K562 (cell line): ENCODE measurements around the gene GSTM5. TPM values are rescaled to one million over a fixed set of nuclear protein-coding genes. Genes with fewer than 3 reads are reported as not detected.

Source experiments
- ATAC-seq: fragments of 200-7000 bp; cut with Tn5 transposase; 3 replicates; pipeline ENCODE4 v1.9.1; 2020; ENCODE audit warnings: moderate library complexity
- BruUV-seq: library from RNA; stranded (reverse); fragments of 400-500 nt; replicated peaks from 2 replicates; lab custom pipeline; 2021; lab: Mats Ljungman, UMichigan
- CTCF ChIA-PET: fragments of 300-600 bp; formaldehyde crosslinking; extraction: SDS; loops from one replicate; lab custom pipeline; 2021; ENCODE audit warnings: low intra/inter-chr PET ratio; lab: Yijun Ruan, JAX
- POLR2A ChIA-PET: fragments of 300-600, 350-650 bp; sonication (Branson Sonifier 250); formaldehyde crosslinking; extraction: SDS; loops from one replicate; lab custom pipeline; 2021; ENCODE audit warnings: antibody characterized with exemption, inconsistent platforms; lab: Yijun Ruan, JAX
- DNase-seq, 4 experiments: peaks; one replicate each; pipeline versions ENCODE4 v3.0.0 to v3.0.0-alpha.2; 2011 to 2018; ENCODE audit warnings: low spot score in 3 of 4, mixed read lengths in 3 of 4; ENCODE audit errors: extremely low read depth in 1 of 4
- FAIRE-seq: peaks from 2 replicates; lab custom pipeline; 2011; peaks lifted over from hg19 to GRCh38; lab: Jason Lieb, UNC
- H2AFZ ChIP-seq: 2 replicates; pipeline ENCODE4 v1.6.0; 2011; ENCODE audit warnings: low read depth, low read length, control low read depth, inconsistent platforms
- H3K27ac ChIP-seq: fragments of 200-600 bp; 3 replicates; pipeline ENCODE4 v1.8.0; 2011; ENCODE audit warnings: low read depth, mild to moderate bottlenecking, control low read depth, inconsistent platforms, low read length, moderate library complexity, mixed read lengths; ENCODE audit errors: extremely low read depth
- H3K27me3 ChIP-seq, 2 experiments: fragments of 300-600 bp in 1 of 2; 2 replicates in 1 of 2; 3 replicates in 1 of 2; pipeline versions ENCODE4 v1.6.0 to v1.8.0; 2011; ENCODE audit warnings: inconsistent platforms in 2 of 2, low read length in 2 of 2, mild to moderate bottlenecking in 1 of 2, mixed read lengths in 1 of 2, moderate library complexity in 1 of 2; ENCODE audit not compliant: control insufficient read depth in 2 of 2, insufficient read depth in 2 of 2
- H3K36me3 ChIP-seq: fragments of 300-600 bp; 3 replicates; pipeline ENCODE4 v1.8.0; 2011; ENCODE audit warnings: mild to moderate bottlenecking, low read length, inconsistent platforms; ENCODE audit not compliant: control insufficient read depth, insufficient read depth
- H3K4me1 ChIP-seq, 2 experiments: fragments of 200-600 bp in 1 of 2; replicated peaks in 1 of 2; 2 replicates in 1 of 2; 3 replicates in 1 of 2; pipeline versions ENCODE4 v1.5.1 to v1.8.0; 2011; ENCODE audit warnings: inconsistent platforms in 2 of 2, low read length in 2 of 2, mild to moderate bottlenecking in 1 of 2, mixed read lengths in 1 of 2, moderate library complexity in 1 of 2; ENCODE audit not compliant: control insufficient read depth in 2 of 2, insufficient read depth in 2 of 2
- H3K4me2 ChIP-seq: 2 replicates; pipeline ENCODE4 v1.6.1; 2011; ENCODE audit warnings: low read length, control low read depth, inconsistent platforms, mixed read lengths; ENCODE audit not compliant: insufficient read depth
- H3K4me3 ChIP-seq: fragments of 200-600 bp; sonication (generic), shearing (Covaris generic); 2 replicates; pipeline ENCODE4 v1.5.1; 2016; ENCODE audit warnings: control low read depth, inconsistent platforms
- H3K79me2 ChIP-seq: fragments of 200-600 bp; 3 replicates; pipeline ENCODE4 v1.8.0; 2011; ENCODE audit warnings: low read length, inconsistent platforms; ENCODE audit not compliant: control insufficient read depth, insufficient read depth
- H3K9ac ChIP-seq, 2 experiments: 2 replicates each; pipeline versions ENCODE4 v1.6.0 to v1.6.1; 2011; ENCODE audit warnings: low read depth in 2 of 2, low read length in 2 of 2, control low read depth in 1 of 2, inconsistent platforms in 1 of 2, mild to moderate bottlenecking in 1 of 2, mixed read lengths in 1 of 2; ENCODE audit not compliant: insufficient read depth in 1 of 2
- H3K9me1 ChIP-seq: one replicate; pipeline ENCODE4 v1.6.0; 2011; ENCODE audit warnings: inconsistent platforms, mild to moderate bottlenecking, low read length, moderate library complexity; ENCODE audit not compliant: control insufficient read depth, insufficient read depth
- H3K9me3 ChIP-seq: replicated peaks from 2 replicates; pipeline ENCODE4 v1.5.1; 2011; ENCODE audit warnings: low read depth, low read length, inconsistent platforms; ENCODE audit not compliant: control insufficient read depth, insufficient read depth
- H4K20me1 ChIP-seq: replicated peaks from 2 replicates; pipeline ENCODE4 v1.6.1; 2011; ENCODE audit warnings: low read length, inconsistent platforms, mixed read lengths; ENCODE audit not compliant: control insufficient read depth, insufficient read depth
- KLF10 ChIP-seq: fragments of 250-450 bp; sonication (Bioruptor Pico); IDR thresholded peaks from 2 replicates; pipeline ENCODE4 v1.6.1; 2021; ENCODE audit warnings: matching md5 sums
- MAFK ChIP-seq: IDR thresholded peaks from 2 replicates; pipeline ENCODE4 v1.6.1; 2011; ENCODE audit warnings: low read length, improper control_type of control experiment
- NCOA1 ChIP-seq: fragments of 450-650 bp; IDR thresholded peaks from 2 replicates; pipeline ENCODE4 v1.6.1; 2016; ENCODE audit warnings: low read depth
- POLR3G ChIP-seq: IDR thresholded peaks from 2 replicates; pipeline ENCODE4 v1.6.1; 2011; ENCODE audit not compliant: insufficient read length, insufficient replicate concordance; ENCODE audit errors: extremely low read depth
- SMAD4 ChIP-seq: fragments of 250-450 bp; sonication (Bioruptor Pico); conservative IDR thresholded peaks from 2 replicates; pipeline ENCODE4 v1.8.0; 2021; ENCODE audit warnings: inconsistent platforms, mild to moderate bottlenecking, moderate library complexity
- ZNF699 ChIP-seq: fragments of 250-450 bp; sonication (Bioruptor Pico); IDR thresholded peaks from 2 replicates; pipeline ENCODE4 v1.8.0; 2021; ENCODE audit warnings: mild to moderate bottlenecking, moderate library complexity; ENCODE audit not compliant: insufficient replicate concordance
- WGBS: fragments of 100-300 bp; shearing (Covaris generic); methylation state at CpG from one replicate; pipeline ENCODE4 v1.1.6; 2016; ENCODE audit warnings: low coverage, mixed read lengths; ENCODE audit not compliant: insufficient coverage; ENCODE audit errors: missing lambda C conversion rate; 5-methylcytosine and 5-hydroxymethylcytosine counted together
- in situ Hi-C: fragments of 300-500 bp; cut with MboI; formaldehyde crosslinking; loops from 4 replicates; pipeline ENCODE4 v1.15.0; 2018; ENCODE audit warnings: inconsistent platforms, mixed read lengths
- intact Hi-C: fragments of 100-400 bp; cut with micrococcal nuclease; formaldehyde crosslinking; loops from 2 replicates; pipeline ENCODE4 v1.14.2; 2022
- polyA plus RNA-seq, 8 experiments: library from polyadenylated mRNA; depleted of rRNA in 4 of 8; stranded (reverse) in 5 of 8; unstranded in 3 of 8; fragments of >200 nt; fragmentation: Nextera tagmentation in 2 of 8; fragmentation: Illumina TruSeq in 1 of 8; extraction: Ambion mirVana in 2 of 8; extraction: Trizol in 1 of 8; gene quantifications; 2 replicates each; pipeline versions ENCODE4 v1.2.1 to v1.2.3, GENCODE V29; 2011 to 2014; ENCODE audit warnings: inconsistent platforms in 1 of 8, missing spikeins in 1 of 8
- total RNA-seq, 7 experiments: library from RNA; depleted of rRNA in 6 of 7; stranded (reverse); fragments of >200 nt in 6 of 7; fragmentation: Illumina TruSeq in 2 of 7; extraction: Trizol in 2 of 7; gene quantifications; 2 replicates each; pipeline versions ENCODE4 v1.2.1 to v1.2.3, GENCODE V29; 2011 to 2021; ENCODE audit warnings: low replicate concordance in 1 of 7
- TF ChIP-seq, protein P1 (sequence below), 2 experiments: fragments of 450-650 bp; IDR thresholded peaks; 2 replicates each; pipeline ENCODE4 v1.6.1; 2016; ENCODE audit warnings: mild to moderate bottlenecking in 2 of 2, borderline replicate concordance in 1 of 2, low read depth in 1 of 2, moderate library complexity in 1 of 2
- TF ChIP-seq, protein P2 (sequence below): fragments of 450-650 bp; IDR thresholded peaks from 2 replicates; pipeline ENCODE4 v1.6.1; 2016

Gene GSTM5
- total and polyA plus RNA-seq, 9 of the 15 experiments (the other 6 are each of a cell fraction or from before 2014, with no cell fraction given) = not detected

DNA sequence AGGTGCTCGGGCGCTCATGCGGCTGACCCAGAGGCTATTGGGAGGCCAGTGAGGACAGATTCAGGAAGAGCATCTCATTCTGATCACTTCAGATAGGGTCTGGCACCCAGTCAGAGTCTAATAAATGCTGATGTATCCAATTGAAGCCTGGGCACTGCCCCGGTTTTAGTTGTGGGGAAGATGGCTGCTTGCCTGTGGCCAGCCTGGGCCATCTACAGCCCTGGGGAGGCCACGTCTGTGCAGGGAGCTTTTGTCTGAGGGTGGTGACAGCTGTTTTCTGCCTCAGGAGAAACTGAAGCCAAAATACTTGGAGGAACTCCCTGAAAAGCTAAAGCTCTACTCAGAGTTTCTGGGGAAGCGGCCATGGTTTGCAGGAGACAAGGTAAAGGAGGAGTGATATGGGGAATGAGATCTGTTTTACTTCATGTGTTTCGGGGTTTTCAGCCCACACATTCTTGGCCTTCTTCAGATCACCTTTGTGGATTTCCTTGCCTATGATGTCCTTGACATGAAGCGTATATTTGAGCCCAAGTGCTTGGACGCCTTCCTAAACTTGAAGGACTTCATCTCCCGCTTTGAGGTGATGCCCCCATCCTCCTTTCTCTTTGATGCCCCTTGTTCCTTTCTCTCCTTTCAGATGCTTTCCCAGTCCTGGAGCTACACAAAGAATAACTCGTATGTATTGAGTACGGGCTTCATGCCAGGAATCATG lies 2.8 kb downstream of the GSTM5 start:
- Histone ChIP-seq H3K27ac (no peak overlapping the region), H3K4me3 (no peak overlapping the region), H3K9ac (no peak overlapping the region), H3K9me3 (no peaks in the 10 kb centered on the region), H3K4me2 (no peak overlapping the region), H3K4me1 (peaks cover 14 to 15% of the 10 kb centered on the region in 2 experiments; a peak in 4 of 5 replicates), H3K79me2 (no peaks in the 10 kb centered on the region), H3K9me1 (no peaks in the 10 kb centered on the region), H3K36me3 (no peaks in the 10 kb centered on the region), H3K27me3 (peaks cover 0 to 6% of the 10 kb centered on the region in 2 experiments; a peak in 2 of 5 replicates), H2AFZ (no peak overlapping the region), H4K20me1 (no peaks in the 10 kb centered on the region)
- WGBS = 32% methylated on average over 12 of the region's 12 CpGs
- no peak for ATAC-seq
- in situ Hi-C loops (loop anchor here (5.0 kb wide), 1 partner anchor 38 kb away; no protein-coding TSS in a partner anchor), intact Hi-C loops (loop anchor here (5.0 kb wide), 1 partner anchor 168 kb away; the partner anchor contains the start of gene GNAI3)
- no peak for FAIRE-seq
- POLR2A ChIA-PET = interaction anchor here (0.6 kb wide), 1 partner anchor 314 kb away, joined by 3 read pairs; no protein-coding TSS in a partner anchor
- DNase-seq = peak in 3 of 4 experiments; percentile 1 to 4 (median 3)
- BruUV-seq = no TSS peak
- CTCF ChIA-PET = no interaction called here
- TF ChIP-seq NCOA1 = no peak
- TF ChIP-seq, protein P1, sequence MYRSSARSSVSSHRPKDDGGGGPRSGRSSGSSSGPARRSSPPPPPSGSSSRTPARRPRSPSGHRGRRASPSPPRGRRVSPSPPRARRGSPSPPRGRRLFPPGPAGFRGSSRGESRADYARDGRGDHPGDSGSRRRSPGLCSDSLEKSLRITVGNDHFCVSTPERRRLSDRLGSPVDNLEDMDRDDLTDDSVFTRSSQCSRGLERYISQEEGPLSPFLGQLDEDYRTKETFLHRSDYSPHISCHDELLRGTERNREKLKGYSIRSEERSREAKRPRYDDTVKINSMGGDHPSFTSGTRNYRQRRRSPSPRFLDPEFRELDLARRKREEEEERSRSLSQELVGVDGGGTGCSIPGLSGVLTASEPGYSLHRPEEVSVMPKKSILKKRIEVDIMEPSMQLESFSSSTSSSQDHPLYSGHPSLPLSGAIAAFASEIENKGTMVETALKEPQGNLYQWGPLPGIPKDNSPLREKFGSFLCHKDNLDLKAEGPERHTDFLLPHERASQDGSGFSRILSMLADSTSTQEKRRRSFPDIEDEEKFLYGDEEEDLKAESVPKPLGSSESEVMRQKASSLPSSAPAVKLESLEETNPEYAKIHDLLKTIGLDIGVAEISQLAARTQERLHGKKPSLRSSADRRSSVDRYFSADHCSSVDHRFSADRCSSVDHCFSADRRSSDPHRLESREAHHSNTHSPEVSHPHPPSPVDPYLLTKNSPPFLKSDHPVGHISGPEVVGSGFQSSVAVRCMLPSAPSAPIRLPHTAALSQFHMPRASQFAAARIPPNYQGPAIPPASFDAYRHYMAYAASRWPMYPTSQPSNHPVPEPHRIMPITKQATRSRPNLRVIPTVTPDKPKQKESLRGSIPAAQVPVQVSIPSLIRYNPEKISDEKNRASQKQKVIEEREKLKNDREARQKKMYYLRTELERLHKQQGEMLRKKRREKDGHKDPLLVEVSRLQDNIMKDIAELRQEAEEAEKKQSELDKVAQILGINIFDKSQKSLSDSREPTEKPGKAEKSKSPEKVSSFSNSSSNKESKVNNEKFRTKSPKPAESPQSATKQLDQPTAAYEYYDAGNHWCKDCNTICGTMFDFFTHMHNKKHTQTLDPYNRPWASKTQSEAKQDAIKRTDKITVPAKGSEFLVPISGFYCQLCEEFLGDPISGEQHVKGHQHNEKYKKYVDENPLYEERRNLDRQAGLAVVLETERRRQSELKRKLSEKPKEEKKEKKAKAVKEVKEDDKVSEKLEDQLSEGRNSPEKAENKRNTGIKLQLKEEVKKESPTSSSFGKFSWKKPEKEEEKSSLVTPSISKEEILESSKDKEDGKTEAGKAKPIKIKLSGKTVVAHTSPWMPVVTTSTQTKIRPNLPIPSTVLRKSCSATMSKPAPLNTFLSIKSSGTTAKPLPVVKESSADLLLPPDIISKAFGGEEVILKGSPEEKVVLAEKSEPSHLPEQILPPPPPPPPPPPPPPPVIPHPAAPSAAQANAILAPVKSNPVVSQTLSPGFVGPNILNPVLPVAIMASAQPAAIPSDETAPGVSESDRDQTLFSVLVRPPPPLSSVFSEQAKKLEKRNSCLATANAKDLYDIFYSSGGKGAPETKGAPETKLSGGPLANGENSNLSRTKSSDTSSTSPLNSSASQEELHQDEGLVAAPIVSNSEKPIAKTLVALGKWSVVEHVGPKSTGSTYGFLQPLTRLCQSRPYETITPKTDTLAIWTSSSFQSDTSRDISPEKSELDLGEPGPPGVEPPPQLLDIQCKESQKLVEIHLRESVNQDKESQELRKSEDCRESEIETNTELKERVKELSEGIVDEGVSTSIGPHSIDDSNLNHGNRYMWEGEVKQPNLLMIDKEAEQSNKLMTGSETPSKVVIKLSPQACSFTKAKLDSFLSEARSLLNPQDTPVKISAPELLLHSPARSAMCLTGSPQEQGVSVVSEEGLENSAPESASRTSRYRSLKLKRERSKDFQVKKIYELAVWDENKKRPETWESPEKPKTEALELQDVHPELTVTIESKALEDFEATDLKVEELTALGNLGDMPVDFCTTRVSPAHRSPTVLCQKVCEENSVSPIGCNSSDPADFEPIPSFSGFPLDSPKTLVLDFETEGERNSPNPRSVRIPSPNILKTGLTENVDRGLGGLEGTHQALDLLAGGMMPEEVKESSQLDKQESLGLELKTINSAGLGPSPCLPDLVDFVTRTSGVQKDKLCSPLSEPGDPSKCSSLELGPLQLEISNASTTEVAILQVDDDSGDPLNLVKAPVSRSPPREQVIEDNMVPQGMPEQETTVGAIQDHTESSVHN (IDR thresholded peaks at IDR 0.05; ENCODE audit: borderline replicate concordance in 1 of 2, low read depth in 1 of 2) = no peak
- TF ChIP-seq ZNF699 = no peak
- no peak for TF ChIP-seq MAFK
- no peak for TF ChIP-seq SMAD4
- TF ChIP-seq POLR3G = no peak
- TF ChIP-seq, protein P2, sequence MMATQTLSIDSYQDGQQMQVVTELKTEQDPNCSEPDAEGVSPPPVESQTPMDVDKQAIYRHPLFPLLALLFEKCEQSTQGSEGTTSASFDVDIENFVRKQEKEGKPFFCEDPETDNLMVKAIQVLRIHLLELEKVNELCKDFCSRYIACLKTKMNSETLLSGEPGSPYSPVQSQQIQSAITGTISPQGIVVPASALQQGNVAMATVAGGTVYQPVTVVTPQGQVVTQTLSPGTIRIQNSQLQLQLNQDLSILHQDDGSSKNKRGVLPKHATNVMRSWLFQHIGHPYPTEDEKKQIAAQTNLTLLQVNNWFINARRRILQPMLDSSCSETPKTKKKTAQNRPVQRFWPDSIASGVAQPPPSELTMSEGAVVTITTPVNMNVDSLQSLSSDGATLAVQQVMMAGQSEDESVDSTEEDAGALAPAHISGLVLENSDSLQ = no peak
- TF ChIP-seq KLF10 (CRISPR knock-in tag) = no peak
